Smooth muscle cell (in vitro differentiated cells): ENCODE results near the gene FEM1A. TPM values are rescaled to one million over a fixed set of nuclear protein-coding genes. Genes with fewer than 3 reads are reported as not detected.
A peak's percentile ranks its signal among the peaks of the same experiment; 100 is the strongest.

Experiments
- DNase-seq: peaks from one replicate; lab custom pipeline; 2025; ENCODE audit not compliant: unreplicated experiment; lab: John Stamatoyannopoulos, UW
- H2AFZ ChIP-seq: fragments of 200-600 bp; sonication (generic); 2 replicates; pipeline ENCODE4 v1.6.0; 2016; ENCODE audit warnings: antibody characterized with exemption, low read depth, mild to moderate bottlenecking
- H3F3A ChIP-seq: fragments of 200-600 bp; sonication (generic); 2 replicates; pipeline ENCODE4 v1.6.0; 2017; ENCODE audit warnings: antibody characterized with exemption, low read depth
- H3K27ac ChIP-seq: fragments of 200-600 bp; sonication (generic); 2 replicates; pipeline ENCODE4 v1.5.1; 2016; ENCODE audit warnings: low read depth, mild to moderate bottlenecking
- H3K27me3 ChIP-seq: fragments of 200-600 bp; sonication (generic); 2 replicates; pipeline ENCODE4 v1.6.1; 2016; ENCODE audit warnings: low read depth, mild to moderate bottlenecking
- H3K36me3 ChIP-seq: fragments of 200-600 bp; sonication (generic); 2 replicates; pipeline ENCODE4 v1.5.1; 2016; ENCODE audit warnings: low read depth
- H3K4me1 ChIP-seq: fragments of 200-600 bp; sonication (generic); 2 replicates; pipeline ENCODE4 v1.5.1; 2016; ENCODE audit warnings: low read depth
- H3K4me2 ChIP-seq: fragments of 200-600 bp; sonication (generic); 2 replicates; pipeline ENCODE4 v1.6.0; 2016; ENCODE audit warnings: mild to moderate bottlenecking
- H3K4me3 ChIP-seq: fragments of 200-600 bp; sonication (generic); 2 replicates; pipeline ENCODE4 v1.5.1; 2016; ENCODE audit warnings: mild to moderate bottlenecking
- H3K79me2 ChIP-seq: fragments of 200-600 bp; sonication (generic); 2 replicates; pipeline ENCODE4 v1.6.0; 2016; ENCODE audit warnings: low read depth, mild to moderate bottlenecking
- H3K9ac ChIP-seq: fragments of 200-600 bp; sonication (generic); 2 replicates; pipeline ENCODE4 v1.6.0; 2016; ENCODE audit warnings: low read depth
- H3K9me3 ChIP-seq: fragments of 200-600 bp; sonication (generic); replicated peaks from 2 replicates; pipeline ENCODE4 v1.5.1; 2016; ENCODE audit warnings: low read depth
- H4K20me1 ChIP-seq: fragments of 200-600 bp; sonication (generic); 2 replicates; pipeline ENCODE4 v1.6.0; 2016; ENCODE audit warnings: low read depth
- WGBS: methylation state at CpG from one replicate; pipeline ENCODE4 v1.1.7; 2016; ENCODE audit warnings: low lambda C conversion rate; 5-methylcytosine and 5-hydroxymethylcytosine counted together
- polyA plus RNA-seq: library from polyadenylated mRNA; unstranded; fragments of >200 nt; fragmentation: Nextera tagmentation; extraction: Ambion mirVana; gene quantifications from 2 replicates; pipeline ENCODE4 v1.2.1, GENCODE V29; 2016
- total RNA-seq: library from RNA; depleted of rRNA; stranded (reverse); fragments of >200 nt; gene quantifications from 2 replicates; pipeline ENCODE4 v1.2.3, GENCODE V29; 2014
- TF ChIP-seq, protein P1 (sequence below): fragments of 200-600 bp; sonication (generic); IDR thresholded peaks from 2 replicates; pipeline ENCODE4 v1.5.1; 2017; ENCODE audit warnings: borderline replicate concordance, mild to moderate bottlenecking, antibody characterized with exemption; ENCODE audit not compliant: insufficient read depth, poor library complexity, severe bottlenecking

Gene FEM1A
- total and polyA plus RNA-seq, 2 experiments from 2014 or later = 1.6 to 7.1 TPM

DNA sequence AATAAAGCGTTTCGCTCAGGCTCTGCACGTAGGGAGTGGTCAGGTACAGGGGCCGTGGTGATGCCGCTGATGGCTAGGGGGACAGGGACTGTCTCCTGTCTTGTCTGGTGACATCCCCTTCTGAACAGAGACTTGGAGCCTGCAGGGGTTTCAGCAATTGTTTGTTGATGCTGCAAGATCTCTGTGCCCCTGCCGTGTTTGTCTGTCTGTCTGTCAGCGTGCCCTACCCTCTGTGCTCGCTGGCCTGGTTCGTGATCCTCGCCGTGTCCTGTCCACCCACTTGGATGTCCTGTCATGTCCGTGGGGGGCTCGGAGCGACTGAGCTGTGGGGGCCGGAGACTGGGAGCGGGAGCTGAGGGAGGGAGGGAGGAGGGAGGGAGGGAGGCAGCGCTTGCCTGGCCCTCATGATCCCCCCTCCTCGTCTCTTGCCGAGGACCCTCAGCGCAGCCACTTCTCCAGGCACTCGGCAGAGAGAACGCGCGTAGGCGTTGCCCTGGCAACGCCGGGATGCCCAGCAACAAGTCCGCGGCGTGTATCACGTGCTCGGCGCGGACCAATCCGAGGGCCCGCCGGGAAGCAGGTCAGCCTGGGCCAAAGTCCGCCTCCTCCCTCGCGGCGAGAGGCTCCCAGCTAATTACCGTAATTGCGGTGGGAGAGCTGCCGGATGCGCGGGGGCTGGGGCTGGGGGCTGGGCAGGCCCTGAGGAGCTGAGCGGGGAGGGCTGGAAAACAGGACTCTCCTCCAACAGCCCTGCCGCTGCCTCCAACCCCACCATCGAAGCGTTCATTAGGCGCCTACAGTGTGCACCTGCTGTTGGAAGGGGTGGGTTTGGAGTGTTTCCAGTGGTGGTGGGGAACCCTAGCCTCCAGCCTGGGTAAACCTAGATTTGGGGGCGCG lies 31.9 kb upstream of the FEM1A start:
- Histone ChIP-seq H3K9me3 (no peaks in the 10 kb centered on the region), H3K36me3 (no peaks in the 10 kb centered on the region), H2AFZ (no peak overlapping the region), H3K4me2 (peak overlapping the region; percentile 84), H3K4me1 (peaks cover 10% of the 10 kb centered on the region), H3K9ac (no peak overlapping the region), H3K27me3 (peaks cover 6% of the 10 kb centered on the region), H4K20me1 (no peaks in the 10 kb centered on the region), H3K79me2 (no peaks in the 10 kb centered on the region), H3F3A (no peaks in the 10 kb centered on the region), H3K27ac (no peak overlapping the region), H3K4me3 (peak overlapping the region; percentile 41)
- 6% methylated on average over 46 of the region's 53 CpGs for WGBS
- DNase-seq = peak; percentile 58
- TF ChIP-seq, protein P1, sequence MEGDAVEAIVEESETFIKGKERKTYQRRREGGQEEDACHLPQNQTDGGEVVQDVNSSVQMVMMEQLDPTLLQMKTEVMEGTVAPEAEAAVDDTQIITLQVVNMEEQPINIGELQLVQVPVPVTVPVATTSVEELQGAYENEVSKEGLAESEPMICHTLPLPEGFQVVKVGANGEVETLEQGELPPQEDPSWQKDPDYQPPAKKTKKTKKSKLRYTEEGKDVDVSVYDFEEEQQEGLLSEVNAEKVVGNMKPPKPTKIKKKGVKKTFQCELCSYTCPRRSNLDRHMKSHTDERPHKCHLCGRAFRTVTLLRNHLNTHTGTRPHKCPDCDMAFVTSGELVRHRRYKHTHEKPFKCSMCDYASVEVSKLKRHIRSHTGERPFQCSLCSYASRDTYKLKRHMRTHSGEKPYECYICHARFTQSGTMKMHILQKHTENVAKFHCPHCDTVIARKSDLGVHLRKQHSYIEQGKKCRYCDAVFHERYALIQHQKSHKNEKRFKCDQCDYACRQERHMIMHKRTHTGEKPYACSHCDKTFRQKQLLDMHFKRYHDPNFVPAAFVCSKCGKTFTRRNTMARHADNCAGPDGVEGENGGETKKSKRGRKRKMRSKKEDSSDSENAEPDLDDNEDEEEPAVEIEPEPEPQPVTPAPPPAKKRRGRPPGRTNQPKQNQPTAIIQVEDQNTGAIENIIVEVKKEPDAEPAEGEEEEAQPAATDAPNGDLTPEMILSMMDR = no peak

DNA sequence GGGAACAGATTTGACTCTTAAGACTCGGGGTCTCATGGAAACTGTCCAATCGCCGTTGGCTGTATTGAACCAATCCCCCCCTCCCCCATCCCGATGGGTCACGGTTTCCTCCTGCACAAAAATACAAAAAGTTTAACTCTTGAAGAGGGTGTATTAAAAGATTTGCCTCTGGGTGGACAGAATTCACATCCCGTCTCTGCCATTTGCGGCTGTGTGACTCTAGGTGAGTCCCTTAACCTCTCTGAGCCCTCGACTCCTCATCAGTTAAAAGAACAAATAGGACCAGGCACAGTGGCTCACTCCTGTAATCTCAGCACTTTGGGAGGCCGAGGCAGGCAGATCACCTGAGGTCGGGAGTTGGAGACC lies 31.3 kb upstream of the FEM1A start:
- H2AFZ ChIP-seq = no peak overlapping the region
- no peaks in the 10 kb centered on the region for H3K79me2 ChIP-seq
- H3K9ac ChIP-seq = no peak overlapping the region
- H3K4me2 ChIP-seq = peak overlapping the region; percentile 84
- no peaks in the 10 kb centered on the region for H3F3A ChIP-seq
- H3K4me3 ChIP-seq = peak overlapping the region; percentile 41
- H3K27ac ChIP-seq = no peak overlapping the region
- TF ChIP-seq, protein P1 = no peak
- peaks cover 6% of the 10 kb centered on the region for H3K27me3 ChIP-seq
- H3K9me3 ChIP-seq = no peaks in the 10 kb centered on the region
- 65% methylated on average over 10 of the region's 10 CpGs for WGBS
- no peak for DNase-seq
- no peaks in the 10 kb centered on the region for H4K20me1 ChIP-seq
- no peaks in the 10 kb centered on the region for H3K36me3 ChIP-seq
- peaks cover 10% of the 10 kb centered on the region for H3K4me1 ChIP-seq

DNA sequence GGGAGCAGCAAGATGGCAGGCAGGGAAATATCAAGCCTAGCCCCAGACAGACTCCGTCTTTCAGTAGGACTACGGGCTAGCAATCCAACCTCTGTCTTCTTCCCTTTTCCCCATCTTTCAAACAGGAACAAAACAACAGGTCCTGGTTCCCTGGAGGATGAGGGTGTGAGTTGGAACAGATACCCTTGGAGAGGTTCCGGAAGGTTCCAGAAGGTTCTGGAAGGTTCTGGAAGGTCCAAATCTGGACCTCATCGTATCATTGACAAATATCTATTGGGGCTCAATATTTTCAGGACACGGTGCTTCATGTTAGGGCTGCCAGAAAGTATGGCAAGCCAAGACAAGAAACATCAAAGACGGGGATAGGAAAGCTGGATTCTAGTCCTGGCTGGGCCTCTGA lies 28.5 kb upstream of the FEM1A start:
- 75% methylated on average over 6 of the region's 6 CpGs for WGBS
- Histone ChIP-seq H3F3A (no peaks in the 10 kb centered on the region), H4K20me1 (no peaks in the 10 kb centered on the region), H3K27me3 (peaks cover 6% of the 10 kb centered on the region), H3K9me3 (no peaks in the 10 kb centered on the region), H3K27ac (no peak overlapping the region), H3K4me2 (no peak overlapping the region), H3K36me3 (no peaks in the 10 kb centered on the region), H3K4me3 (no peak overlapping the region), H3K9ac (no peak overlapping the region), H2AFZ (no peak overlapping the region), H3K79me2 (no peaks in the 10 kb centered on the region), H3K4me1 (peaks cover 10% of the 10 kb centered on the region)
- TF ChIP-seq, protein P1 = no peak
- no peak for DNase-seq

DNA sequence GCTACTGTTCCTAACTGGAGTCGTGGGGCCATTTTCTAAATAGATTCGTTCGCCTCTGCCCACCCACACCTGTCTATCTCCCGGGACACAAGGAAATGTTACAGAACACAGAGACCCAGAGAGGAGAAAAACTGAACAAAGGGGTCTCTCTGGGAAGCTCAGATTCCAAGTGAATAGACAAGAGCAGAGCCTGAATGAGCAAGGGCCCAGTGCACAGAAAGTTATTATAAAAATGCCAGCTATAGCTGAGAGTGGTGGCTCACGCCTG lies 27.2 kb upstream of the FEM1A start:
- Histone ChIP-seq H3K79me2 (no peaks in the 10 kb centered on the region), H3K9me3 (no peaks in the 10 kb centered on the region), H3K9ac (no peak overlapping the region), H3K27me3 (peaks cover 6% of the 10 kb centered on the region), H4K20me1 (no peaks in the 10 kb centered on the region), H3K27ac (no peak overlapping the region), H3K4me3 (no peak overlapping the region), H3K4me2 (no peak overlapping the region), H3F3A (peaks cover 9% of the 10 kb centered on the region), H3K36me3 (no peaks in the 10 kb centered on the region), H2AFZ (no peak overlapping the region), H3K4me1 (peaks cover 7% of the 10 kb centered on the region)
- DNase-seq = no peak
- TF ChIP-seq, protein P1 = no peak
- WGBS = 84% methylated on average over 5 of the region's 5 CpGs
